HEK293 (cell line): ENCODE results near the gene NCAPG2.

Source experiments
- GLIS1 ChIP-seq: fragments of 450-650 bp; formaldehyde crosslinking; IDR thresholded peaks from 2 replicates; pipeline ENCODE4 v1.5.1; 2016; ENCODE audit warnings: missing biosample characterization, missing genetic modification characterization
- KLF16 ChIP-seq: fragments of 450-650 bp; formaldehyde crosslinking; IDR thresholded peaks from 2 replicates; pipeline ENCODE4 v1.5.1; 2017; ENCODE audit warnings: missing biosample characterization, missing genetic modification characterization
- KLF17 ChIP-seq: fragments of 450-650 bp; formaldehyde crosslinking; IDR thresholded peaks from 2 replicates; pipeline ENCODE4 v1.5.1; 2016; ENCODE audit warnings: missing biosample characterization, missing genetic modification characterization
- WT1 ChIP-seq: fragments of 450-650 bp; formaldehyde crosslinking; IDR thresholded peaks from 2 replicates; pipeline ENCODE4 v1.5.1; 2016; ENCODE audit warnings: missing biosample characterization, missing genetic modification characterization
- ZBTB8A ChIP-seq: fragments of 450-650 bp; formaldehyde crosslinking; IDR thresholded peaks from 2 replicates; pipeline ENCODE4 v1.5.1; 2016; ENCODE audit warnings: missing biosample characterization, missing genetic modification characterization
- ZFHX2 ChIP-seq: fragments of 450-650 bp; formaldehyde crosslinking; conservative IDR thresholded peaks from 2 replicates; pipeline ENCODE4 v1.5.1; 2016; ENCODE audit warnings: missing biosample characterization, missing genetic modification characterization
- ZFP37 ChIP-seq: fragments of 450-650 bp; formaldehyde crosslinking; IDR thresholded peaks from 2 replicates; pipeline ENCODE4 v1.5.1; 2016; ENCODE audit warnings: missing biosample characterization, missing genetic modification characterization
- ZNF140 ChIP-seq: fragments of 450-650 bp; formaldehyde crosslinking; IDR thresholded peaks from 2 replicates; pipeline ENCODE4 v1.5.1; 2016; ENCODE audit warnings: missing biosample characterization, missing genetic modification characterization
- ZNF23 ChIP-seq: fragments of 450-650 bp; formaldehyde crosslinking; IDR thresholded peaks from 2 replicates; pipeline ENCODE4 v1.5.1; 2016; ENCODE audit warnings: missing biosample characterization, missing genetic modification characterization, borderline replicate concordance
- ZNF248 ChIP-seq: fragments of 450-650 bp; formaldehyde crosslinking; IDR thresholded peaks from 2 replicates; pipeline ENCODE4 v1.5.1; 2017; ENCODE audit warnings: missing biosample characterization, missing genetic modification characterization
- ZNF391 ChIP-seq: fragments of 450-650 bp; formaldehyde crosslinking; IDR thresholded peaks from 2 replicates; pipeline ENCODE4 v1.5.1; 2016; ENCODE audit warnings: low read depth, missing biosample characterization, missing genetic modification characterization, borderline replicate concordance
- ZNF501 ChIP-seq: fragments of 450-650 bp; formaldehyde crosslinking; IDR thresholded peaks from 2 replicates; pipeline ENCODE4 v1.5.1; 2016; ENCODE audit warnings: missing biosample characterization, missing genetic modification characterization
- ZNF561 ChIP-seq: fragments of 450-650 bp; IDR thresholded peaks from 2 replicates; pipeline ENCODE4 v1.5.1; 2018; ENCODE audit warnings: missing biosample characterization, missing genetic modification characterization, borderline replicate concordance
- ZNF610 ChIP-seq: fragments of 450-650 bp; formaldehyde crosslinking; IDR thresholded peaks from 2 replicates; pipeline ENCODE4 v1.5.1; 2016; ENCODE audit warnings: missing biosample characterization, missing genetic modification characterization, borderline replicate concordance
- ZNF626 ChIP-seq: fragments of 450-650 bp; sonication (Bioruptor Pico); formaldehyde crosslinking; IDR thresholded peaks from 2 replicates; pipeline ENCODE4 v1.5.1; 2018; ENCODE audit warnings: missing biosample characterization, missing genetic modification characterization, inconsistent platforms
- ZNF645 ChIP-seq: fragments of 450-650 bp; formaldehyde crosslinking; IDR thresholded peaks from 2 replicates; pipeline ENCODE4; 2016; ENCODE audit warnings: missing biosample characterization, missing genetic modification characterization
- ZNF707 ChIP-seq: fragments of 450-650 bp; formaldehyde crosslinking; IDR thresholded peaks from 2 replicates; pipeline ENCODE4 v1.5.1; 2016; ENCODE audit warnings: missing biosample characterization, missing genetic modification characterization
- ZNF791 ChIP-seq: fragments of 450-650 bp; formaldehyde crosslinking; IDR thresholded peaks from 2 replicates; pipeline ENCODE4 v1.5.1; 2016; ENCODE audit warnings: missing biosample characterization, missing genetic modification characterization
- ZNF837 ChIP-seq: fragments of 450-650 bp; formaldehyde crosslinking; IDR thresholded peaks from 2 replicates; pipeline ENCODE4 v1.5.1; 2016; ENCODE audit warnings: missing biosample characterization, missing genetic modification characterization
- ZSCAN16 ChIP-seq: fragments of 450-650 bp; formaldehyde crosslinking; IDR thresholded peaks from 2 replicates; pipeline ENCODE4 v1.5.1; 2016; ENCODE audit warnings: missing biosample characterization, missing genetic modification characterization
- ZSCAN30 ChIP-seq: fragments of 450-650 bp; IDR thresholded peaks from 2 replicates; pipeline ENCODE4 v1.5.1; 2018; ENCODE audit warnings: missing biosample characterization, mild to moderate bottlenecking, missing genetic modification characterization, moderate library complexity
- TF ChIP-seq, protein P1 (sequence below): fragments of 450-650 bp; formaldehyde crosslinking; IDR thresholded peaks from 2 replicates; pipeline ENCODE4 v1.5.1; 2017; ENCODE audit warnings: missing biosample characterization, missing genetic modification characterization
- TF ChIP-seq, protein P2 (sequence below): fragments of 450-650 bp; formaldehyde crosslinking; IDR thresholded peaks from 2 replicates; pipeline ENCODE4 v1.5.1; 2016; ENCODE audit warnings: missing biosample characterization, missing genetic modification characterization, borderline replicate concordance
- TF ChIP-seq, protein P3 (sequence below): fragments of 450-650 bp; formaldehyde crosslinking; IDR thresholded peaks from 2 replicates; pipeline ENCODE4 v1.5.1; 2016; ENCODE audit warnings: missing biosample characterization, missing genetic modification characterization
- TF ChIP-seq, protein P4 (sequence below): fragments of 450-650 bp; formaldehyde crosslinking; IDR thresholded peaks from 2 replicates; pipeline ENCODE4 v1.5.1; 2016; ENCODE audit warnings: missing biosample characterization, missing genetic modification characterization, borderline replicate concordance
- TF ChIP-seq, protein P5 (sequence below): fragments of 450-650 bp; formaldehyde crosslinking; IDR thresholded peaks from 2 replicates; pipeline ENCODE4 v1.5.1; 2016; ENCODE audit warnings: missing biosample characterization, missing genetic modification characterization

NCAPG2 gene

GRCh38 chr7:158616050-158616449 is 88.6 kb downstream of the NCAPG2 start (continued):
- TF ChIP-seq ZNF140 (tag by site-specific recombination) (no peak), ZSCAN30 (no peak; the same call in 1 of the 2 replicates), KLF17 (tag by site-specific recombination) (no peak), ZNF645 (tag by site-specific recombination) (no peak), ZNF610 (tag by site-specific recombination) (peak; percentile 47; the same call in 1 of the 2 replicates), ZFP37 (tag by site-specific recombination) (no peak), ZNF626 (tag by site-specific recombination) (no peak), ZNF561 (0 out of 2 replicates have a peak, but pooled peaks have one; percentile 40), ZBTB8A (peak; percentile 35; the same call in 1 of the 2 replicates), ZNF248 (tag by site-specific recombination) (no peak), ZNF391 (tag by site-specific recombination) (no peak), ZSCAN16 (peak; percentile 100), KLF16 (tag by site-specific recombination) (0 out of 2 replicates have a peak, but pooled peaks have one; percentile 62), ZNF791 (tag by site-specific recombination) (no peak), GLIS1 (tag by site-specific recombination) (no peak), ZNF837 (tag by site-specific recombination) (no peak), WT1 (tag by site-specific recombination) (no peak), ZNF23 (tag by site-specific recombination) (no peak), ZNF707 (tag by site-specific recombination) (no peak), ZFHX2 (tag by site-specific recombination) (peak; percentile 17; the same call in 1 of the 2 replicates), ZNF501 (0 out of 2 replicates have a peak, but pooled peaks have one; percentile 19)
- TF ChIP-seq, protein P1, sequence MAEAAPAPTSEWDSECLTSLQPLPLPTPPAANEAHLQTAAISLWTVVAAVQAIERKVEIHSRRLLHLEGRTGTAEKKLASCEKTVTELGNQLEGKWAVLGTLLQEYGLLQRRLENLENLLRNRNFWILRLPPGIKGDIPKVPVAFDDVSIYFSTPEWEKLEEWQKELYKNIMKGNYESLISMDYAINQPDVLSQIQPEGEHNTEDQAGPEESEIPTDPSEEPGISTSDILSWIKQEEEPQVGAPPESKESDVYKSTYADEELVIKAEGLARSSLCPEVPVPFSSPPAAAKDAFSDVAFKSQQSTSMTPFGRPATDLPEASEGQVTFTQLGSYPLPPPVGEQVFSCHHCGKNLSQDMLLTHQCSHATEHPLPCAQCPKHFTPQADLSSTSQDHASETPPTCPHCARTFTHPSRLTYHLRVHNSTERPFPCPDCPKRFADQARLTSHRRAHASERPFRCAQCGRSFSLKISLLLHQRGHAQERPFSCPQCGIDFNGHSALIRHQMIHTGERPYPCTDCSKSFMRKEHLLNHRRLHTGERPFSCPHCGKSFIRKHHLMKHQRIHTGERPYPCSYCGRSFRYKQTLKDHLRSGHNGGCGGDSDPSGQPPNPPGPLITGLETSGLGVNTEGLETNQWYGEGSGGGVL (tag by site-specific recombination) = no peak
- TF ChIP-seq, protein P2, sequence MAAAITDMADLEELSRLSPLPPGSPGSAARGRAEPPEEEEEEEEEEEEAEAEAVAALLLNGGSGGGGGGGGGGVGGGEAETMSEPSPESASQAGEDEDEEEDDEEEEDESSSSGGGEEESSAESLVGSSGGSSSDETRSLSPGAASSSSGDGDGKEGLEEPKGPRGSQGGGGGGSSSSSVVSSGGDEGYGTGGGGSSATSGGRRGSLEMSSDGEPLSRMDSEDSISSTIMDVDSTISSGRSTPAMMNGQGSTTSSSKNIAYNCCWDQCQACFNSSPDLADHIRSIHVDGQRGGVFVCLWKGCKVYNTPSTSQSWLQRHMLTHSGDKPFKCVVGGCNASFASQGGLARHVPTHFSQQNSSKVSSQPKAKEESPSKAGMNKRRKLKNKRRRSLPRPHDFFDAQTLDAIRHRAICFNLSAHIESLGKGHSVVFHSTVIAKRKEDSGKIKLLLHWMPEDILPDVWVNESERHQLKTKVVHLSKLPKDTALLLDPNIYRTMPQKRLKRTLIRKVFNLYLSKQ (tag by site-specific recombination) = no peak
- TF ChIP-seq, protein P3, sequence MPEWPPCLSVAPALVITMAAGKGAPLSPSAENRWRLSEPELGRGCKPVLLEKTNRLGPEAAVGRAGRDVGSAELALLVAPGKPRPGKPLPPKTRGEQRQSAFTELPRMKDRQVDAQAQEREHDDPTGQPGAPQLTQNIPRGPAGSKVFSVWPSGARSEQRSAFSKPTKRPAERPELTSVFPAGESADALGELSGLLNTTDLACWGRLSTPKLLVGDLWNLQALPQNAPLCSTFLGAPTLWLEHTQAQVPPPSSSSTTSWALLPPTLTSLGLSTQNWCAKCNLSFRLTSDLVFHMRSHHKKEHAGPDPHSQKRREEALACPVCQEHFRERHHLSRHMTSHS (tag by site-specific recombination) = no peak
- TF ChIP-seq, protein P4, sequence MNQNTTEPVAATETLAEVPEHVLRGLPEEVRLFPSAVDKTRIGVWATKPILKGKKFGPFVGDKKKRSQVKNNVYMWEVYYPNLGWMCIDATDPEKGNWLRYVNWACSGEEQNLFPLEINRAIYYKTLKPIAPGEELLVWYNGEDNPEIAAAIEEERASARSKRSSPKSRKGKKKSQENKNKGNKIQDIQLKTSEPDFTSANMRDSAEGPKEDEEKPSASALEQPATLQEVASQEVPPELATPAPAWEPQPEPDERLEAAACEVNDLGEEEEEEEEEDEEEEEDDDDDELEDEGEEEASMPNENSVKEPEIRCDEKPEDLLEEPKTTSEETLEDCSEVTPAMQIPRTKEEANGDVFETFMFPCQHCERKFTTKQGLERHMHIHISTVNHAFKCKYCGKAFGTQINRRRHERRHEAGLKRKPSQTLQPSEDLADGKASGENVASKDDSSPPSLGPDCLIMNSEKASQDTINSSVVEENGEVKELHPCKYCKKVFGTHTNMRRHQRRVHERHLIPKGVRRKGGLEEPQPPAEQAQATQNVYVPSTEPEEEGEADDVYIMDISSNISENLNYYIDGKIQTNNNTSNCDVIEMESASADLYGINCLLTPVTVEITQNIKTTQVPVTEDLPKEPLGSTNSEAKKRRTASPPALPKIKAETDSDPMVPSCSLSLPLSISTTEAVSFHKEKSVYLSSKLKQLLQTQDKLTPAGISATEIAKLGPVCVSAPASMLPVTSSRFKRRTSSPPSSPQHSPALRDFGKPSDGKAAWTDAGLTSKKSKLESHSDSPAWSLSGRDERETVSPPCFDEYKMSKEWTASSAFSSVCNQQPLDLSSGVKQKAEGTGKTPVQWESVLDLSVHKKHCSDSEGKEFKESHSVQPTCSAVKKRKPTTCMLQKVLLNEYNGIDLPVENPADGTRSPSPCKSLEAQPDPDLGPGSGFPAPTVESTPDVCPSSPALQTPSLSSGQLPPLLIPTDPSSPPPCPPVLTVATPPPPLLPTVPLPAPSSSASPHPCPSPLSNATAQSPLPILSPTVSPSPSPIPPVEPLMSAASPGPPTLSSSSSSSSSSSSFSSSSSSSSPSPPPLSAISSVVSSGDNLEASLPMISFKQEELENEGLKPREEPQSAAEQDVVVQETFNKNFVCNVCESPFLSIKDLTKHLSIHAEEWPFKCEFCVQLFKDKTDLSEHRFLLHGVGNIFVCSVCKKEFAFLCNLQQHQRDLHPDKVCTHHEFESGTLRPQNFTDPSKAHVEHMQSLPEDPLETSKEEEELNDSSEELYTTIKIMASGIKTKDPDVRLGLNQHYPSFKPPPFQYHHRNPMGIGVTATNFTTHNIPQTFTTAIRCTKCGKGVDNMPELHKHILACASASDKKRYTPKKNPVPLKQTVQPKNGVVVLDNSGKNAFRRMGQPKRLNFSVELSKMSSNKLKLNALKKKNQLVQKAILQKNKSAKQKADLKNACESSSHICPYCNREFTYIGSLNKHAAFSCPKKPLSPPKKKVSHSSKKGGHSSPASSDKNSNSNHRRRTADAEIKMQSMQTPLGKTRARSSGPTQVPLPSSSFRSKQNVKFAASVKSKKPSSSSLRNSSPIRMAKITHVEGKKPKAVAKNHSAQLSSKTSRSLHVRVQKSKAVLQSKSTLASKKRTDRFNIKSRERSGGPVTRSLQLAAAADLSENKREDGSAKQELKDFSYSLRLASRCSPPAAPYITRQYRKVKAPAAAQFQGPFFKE (tag by site-specific recombination) = no peak
- TF ChIP-seq, protein P5, sequence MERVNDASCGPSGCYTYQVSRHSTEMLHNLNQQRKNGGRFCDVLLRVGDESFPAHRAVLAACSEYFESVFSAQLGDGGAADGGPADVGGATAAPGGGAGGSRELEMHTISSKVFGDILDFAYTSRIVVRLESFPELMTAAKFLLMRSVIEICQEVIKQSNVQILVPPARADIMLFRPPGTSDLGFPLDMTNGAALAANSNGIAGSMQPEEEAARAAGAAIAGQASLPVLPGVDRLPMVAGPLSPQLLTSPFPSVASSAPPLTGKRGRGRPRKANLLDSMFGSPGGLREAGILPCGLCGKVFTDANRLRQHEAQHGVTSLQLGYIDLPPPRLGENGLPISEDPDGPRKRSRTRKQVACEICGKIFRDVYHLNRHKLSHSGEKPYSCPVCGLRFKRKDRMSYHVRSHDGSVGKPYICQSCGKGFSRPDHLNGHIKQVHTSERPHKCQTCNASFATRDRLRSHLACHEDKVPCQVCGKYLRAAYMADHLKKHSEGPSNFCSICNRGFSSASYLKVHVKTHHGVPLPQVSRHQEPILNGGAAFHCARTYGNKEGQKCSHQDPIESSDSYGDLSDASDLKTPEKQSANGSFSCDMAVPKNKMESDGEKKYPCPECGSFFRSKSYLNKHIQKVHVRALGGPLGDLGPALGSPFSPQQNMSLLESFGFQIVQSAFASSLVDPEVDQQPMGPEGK (tag by site-specific recombination) = peak; percentile 27; the same call in 1 of the 2 replicates
